ENCODE data around the gene FBXL16.

Gene FBXL16

DNA sequence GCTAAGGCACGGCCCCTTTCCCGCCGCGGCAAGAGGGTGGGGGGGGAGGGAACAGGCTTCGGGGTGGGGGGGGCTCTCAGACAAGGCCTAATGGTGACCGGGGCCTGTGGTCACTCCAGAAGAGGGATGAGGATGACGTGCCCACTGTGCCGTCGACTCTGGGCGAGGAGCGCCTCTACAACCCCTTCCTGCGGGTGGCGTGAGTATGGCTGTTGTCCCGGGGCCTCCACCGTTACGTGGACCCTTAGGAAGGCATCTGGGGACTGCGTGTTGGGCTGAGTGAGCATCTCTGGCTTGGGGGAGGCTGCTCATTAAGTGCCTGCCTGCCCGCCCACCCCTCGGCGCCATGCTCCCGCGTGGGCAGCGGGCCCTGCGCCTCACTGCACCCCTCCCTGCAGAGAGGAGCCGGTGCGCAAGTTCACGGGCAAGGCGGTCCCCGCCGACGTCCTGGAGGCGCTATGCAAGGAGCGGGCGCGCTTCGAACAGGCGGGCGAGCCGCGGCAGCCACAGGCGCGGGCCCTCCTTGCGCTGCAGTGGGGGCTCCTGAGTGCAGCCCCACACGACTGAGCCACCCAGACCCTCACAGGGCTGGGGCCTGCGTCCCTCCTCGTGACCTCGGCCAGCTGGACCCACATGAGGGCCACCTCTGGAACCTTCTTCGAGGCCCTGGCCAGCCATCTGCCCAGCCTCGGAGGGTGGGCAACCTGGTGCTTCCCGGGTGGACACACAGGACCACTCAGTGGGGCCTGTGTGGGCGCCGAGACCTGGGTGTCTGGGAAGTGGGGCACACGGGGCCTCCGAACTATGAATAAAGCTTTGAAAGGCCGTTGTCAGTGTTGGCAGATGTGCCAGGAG lies 23.5 kb upstream of the FBXL16 start:
- H3K36me3 Mint-ChIP-seq: no peaks in the 10 kb centered on the region
- no peaks in the 10 kb centered on the region for H3K9me3 Mint-ChIP-seq
- H3K4me1 Mint-ChIP-seq: no peaks in the 10 kb centered on the region
- no peaks in the 10 kb centered on the region for H3K27me3 Mint-ChIP-seq
- no peak overlapping the region for H3K4me3 Mint-ChIP-seq
- no peak overlapping the region for H3K27ac Mint-ChIP-seq

DNA sequence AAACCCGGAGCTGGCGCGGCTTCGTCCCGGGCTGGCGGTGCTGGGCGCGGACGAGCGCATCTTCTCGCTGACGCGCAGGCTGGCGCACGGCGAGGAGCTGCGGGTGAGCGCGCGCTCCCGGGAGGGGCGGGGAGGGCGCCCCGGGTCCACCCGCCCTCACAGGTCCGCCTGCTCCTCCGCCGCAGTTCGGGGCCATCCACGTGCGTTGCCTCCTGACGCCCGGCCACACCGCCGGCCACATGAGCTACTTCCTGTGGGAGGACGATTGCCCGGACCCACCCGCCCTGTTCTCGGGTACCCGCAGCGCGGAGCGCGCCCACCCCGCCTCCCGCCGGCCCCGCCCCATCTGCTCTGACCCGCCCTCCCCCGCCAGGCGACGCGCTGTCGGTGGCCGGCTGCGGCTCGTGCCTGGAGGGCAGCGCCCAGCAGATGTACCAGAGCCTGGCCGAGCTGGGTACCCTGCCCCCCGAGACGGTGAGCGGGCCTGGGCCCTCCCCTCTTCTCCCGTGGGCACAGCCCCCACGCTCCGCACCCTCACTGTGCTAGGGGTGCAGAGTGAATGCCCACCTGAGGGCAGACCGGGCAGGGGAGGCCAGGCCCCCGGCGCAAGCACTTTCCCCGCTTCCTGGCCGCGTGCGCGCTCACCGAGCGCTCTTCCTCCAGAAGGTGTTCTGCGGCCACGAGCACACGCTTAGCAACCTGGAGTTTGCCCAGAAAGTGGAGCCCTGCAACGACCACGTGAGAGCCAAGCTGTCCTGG lies 22.7 kb upstream of the FBXL16 start:
- no peak overlapping the region for H3K4me3 Mint-ChIP-seq
- H3K27ac Mint-ChIP-seq: no peak overlapping the region
- no peaks in the 10 kb centered on the region for H3K9me3 Mint-ChIP-seq
- H3K36me3 Mint-ChIP-seq: no peaks in the 10 kb centered on the region
- H3K27me3 Mint-ChIP-seq: no peaks in the 10 kb centered on the region
- H3K4me1 Mint-ChIP-seq: no peaks in the 10 kb centered on the region

DNA sequence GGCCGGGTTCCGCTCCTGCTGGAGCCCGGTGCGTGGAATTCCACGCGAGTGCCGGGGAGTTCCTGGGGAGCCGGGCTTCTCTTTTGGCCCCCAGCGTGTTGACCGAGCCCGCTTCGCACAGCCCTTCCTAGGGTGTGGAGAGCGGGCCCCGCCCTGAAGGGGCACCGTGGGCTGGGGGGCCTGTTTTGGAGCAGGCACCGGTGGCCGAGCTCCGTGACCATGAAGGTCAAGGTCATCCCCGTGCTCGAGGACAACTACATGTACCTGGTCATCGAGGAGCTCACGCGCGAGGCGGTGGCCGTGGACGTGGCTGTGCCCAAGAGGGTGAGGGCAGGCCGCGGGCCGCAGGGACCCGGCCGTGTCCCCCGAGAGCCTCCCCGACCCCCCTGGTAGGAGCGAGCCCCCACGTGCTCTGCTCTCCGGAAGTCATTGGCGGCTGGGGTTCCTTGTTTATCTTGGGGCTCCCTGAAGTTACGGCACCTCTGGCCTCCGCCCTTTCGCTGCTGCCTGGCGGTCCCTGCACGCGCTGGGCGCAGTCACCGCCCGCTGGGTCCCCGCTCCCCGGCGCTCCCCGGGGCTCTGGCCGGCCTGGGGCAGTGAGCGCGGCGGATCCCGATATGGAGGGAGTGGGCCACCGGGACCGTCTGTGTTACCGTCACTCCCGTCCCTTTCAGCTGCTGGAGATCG lies 21.8 kb upstream of the FBXL16 start:
- H3K4me1 Mint-ChIP-seq: no peaks in the 10 kb centered on the region
- no peak overlapping the region for H3K27ac Mint-ChIP-seq
- H3K27me3 Mint-ChIP-seq: no peaks in the 10 kb centered on the region
- H3K36me3 Mint-ChIP-seq: no peaks in the 10 kb centered on the region
- peak overlapping the region; percentile 42 for H3K4me3 Mint-ChIP-seq
- no peaks in the 10 kb centered on the region for H3K9me3 Mint-ChIP-seq

DNA sequence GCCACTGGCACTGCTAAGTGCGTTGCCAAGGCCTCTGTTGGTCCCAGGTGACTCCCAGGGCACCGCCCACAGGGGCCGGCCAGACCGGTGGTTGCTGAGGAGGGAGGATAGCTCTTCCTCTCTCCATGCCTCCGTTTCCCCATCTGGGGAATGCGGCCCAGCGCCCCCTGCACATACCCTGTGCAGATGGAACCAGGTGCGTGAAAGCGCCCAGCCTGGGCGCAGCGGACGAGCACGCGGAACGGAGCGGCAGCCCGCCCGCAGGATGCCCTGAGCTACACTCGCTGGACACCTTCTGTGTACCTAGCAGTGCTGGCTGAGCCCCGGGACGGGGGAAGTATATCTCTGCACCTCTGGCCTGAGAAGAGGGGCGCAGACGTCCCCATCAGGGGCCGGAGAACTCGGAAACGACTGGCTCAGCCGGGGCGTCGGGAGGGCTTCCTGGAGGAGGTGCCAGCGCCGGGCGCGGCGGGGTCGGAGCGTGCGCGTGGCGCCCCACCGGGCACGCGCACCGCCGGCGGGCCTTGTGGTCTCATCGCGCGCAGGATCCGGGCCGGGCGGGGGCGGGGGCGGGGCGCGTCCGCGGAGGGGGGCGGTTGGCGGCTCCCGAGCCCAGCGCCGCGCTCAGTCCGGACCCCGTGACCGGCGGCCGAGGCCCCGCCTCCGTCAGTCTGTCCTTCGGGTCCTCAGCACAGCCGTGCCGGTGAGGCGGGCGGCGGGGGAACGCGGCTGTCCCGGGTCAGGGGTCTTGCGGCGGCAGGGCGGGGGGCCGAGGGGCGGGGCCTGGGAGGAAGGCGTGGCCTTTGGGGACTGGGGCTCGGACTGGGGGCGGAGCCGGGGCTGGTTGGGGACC lies 21.1 kb upstream of the FBXL16 start, which contains the start of the genes CCDC78 and HAGHL:
CCDC78 (minus strand) TSS at position 6 of the 853 bp plus-strand sequence. CDS start 76 bp downstream, outside the sequence.
HAGHL (plus strand) TSS at position 669 of the 853 bp plus-strand sequence. CDS start 404 bp downstream, outside the sequence.
- no peaks in the 10 kb centered on the region for H3K36me3 Mint-ChIP-seq
- no peaks in the 10 kb centered on the region for H3K9me3 Mint-ChIP-seq
- H3K4me3 Mint-ChIP-seq: peak within 1 kb of the TSS; percentile 67
- no peaks in the 10 kb centered on the region for H3K27me3 Mint-ChIP-seq
- peak within 1 kb of the TSS; percentile 55 for H3K27ac Mint-ChIP-seq
- H3K4me1 Mint-ChIP-seq: no peaks in the 10 kb centered on the region

DNA sequence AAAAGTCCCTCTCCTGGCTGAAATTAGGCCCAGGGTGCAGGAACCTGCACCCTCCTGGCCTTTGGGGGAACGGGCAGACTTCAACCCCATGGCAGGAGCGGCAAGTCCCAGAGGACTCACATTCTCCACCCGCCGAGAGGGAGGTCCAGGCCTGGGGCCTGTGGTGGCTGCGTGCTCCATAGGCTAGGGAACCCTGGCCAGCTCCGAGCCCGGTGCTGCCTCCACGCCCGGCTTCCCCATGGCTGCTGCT lies 20.5 kb upstream of the FBXL16 start:
- Mint-ChIP-seq H3K4me3 (no peak overlapping the region), H3K27me3 (no peaks in the 10 kb centered on the region), H3K27ac (no peak overlapping the region), H3K9me3 (no peaks in the 10 kb centered on the region), H3K4me1 (no peaks in the 10 kb centered on the region), H3K36me3 (no peaks in the 10 kb centered on the region)

DNA sequence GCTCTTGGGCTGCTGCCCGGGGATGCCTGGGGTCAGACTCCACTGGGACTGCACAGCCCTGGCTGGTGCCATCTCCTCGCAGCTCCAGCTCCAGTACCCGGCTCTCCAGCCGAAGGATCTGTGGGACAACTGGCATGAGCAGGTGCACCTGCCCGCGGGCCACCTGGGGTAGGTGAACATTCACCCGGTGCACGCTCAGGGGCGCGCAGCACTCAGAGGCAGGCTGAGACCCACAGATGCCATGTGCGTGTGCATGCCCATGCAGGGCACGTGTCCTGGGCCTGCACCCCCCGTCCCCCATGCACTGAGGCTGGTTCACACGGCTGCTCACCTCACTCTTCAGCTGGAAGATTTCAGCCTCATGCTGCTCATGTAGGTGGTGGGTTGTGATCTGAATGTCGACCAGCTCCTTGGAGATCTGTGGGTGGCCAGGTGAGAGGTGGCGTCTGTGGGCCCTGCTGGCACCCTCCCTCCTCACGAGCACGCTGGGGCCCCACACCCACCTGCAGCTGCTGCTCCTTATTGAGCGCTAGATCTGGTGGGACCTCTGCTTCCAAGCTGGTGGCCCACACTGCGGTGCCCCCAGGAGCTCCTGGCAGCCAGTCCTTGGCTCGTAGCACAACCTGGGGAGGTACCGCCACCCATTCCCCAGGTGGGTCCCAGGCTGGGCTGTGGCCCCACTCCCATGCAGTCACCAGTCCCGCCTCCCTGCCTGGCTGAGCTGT lies 20.0 kb upstream of the FBXL16 start:
- Mint-ChIP-seq H3K27ac (no peak overlapping the region), H3K36me3 (no peaks in the 10 kb centered on the region), H3K4me3 (no peak overlapping the region)

DNA sequence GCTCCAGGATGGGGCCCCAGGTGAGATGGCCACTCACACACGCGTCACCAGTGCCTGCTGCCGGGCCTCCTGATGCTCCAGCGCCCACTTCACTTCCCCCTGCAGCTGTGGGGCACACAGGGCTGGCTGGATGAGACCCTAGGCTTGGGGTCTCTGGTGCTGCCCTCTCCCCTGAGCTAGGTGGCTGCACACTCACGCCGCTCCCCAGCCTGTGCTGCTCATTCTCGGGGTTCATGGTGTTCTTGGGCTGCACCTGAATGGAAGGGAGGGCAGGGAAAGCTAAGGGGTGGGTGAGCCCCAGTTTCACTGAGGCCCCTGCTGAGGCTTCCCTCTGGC lies 19.4 kb upstream of the FBXL16 start:
- no peak overlapping the region for H3K27ac Mint-ChIP-seq

More for the DNA sequence above, 20.0 kb upstream of the FBXL16 start:
- H3K9me3 Mint-ChIP-seq: no peaks in the 10 kb centered on the region
- H3K4me1 Mint-ChIP-seq: no peaks in the 10 kb centered on the region
- H3K27me3 Mint-ChIP-seq: no peaks in the 10 kb centered on the region

DNA sequence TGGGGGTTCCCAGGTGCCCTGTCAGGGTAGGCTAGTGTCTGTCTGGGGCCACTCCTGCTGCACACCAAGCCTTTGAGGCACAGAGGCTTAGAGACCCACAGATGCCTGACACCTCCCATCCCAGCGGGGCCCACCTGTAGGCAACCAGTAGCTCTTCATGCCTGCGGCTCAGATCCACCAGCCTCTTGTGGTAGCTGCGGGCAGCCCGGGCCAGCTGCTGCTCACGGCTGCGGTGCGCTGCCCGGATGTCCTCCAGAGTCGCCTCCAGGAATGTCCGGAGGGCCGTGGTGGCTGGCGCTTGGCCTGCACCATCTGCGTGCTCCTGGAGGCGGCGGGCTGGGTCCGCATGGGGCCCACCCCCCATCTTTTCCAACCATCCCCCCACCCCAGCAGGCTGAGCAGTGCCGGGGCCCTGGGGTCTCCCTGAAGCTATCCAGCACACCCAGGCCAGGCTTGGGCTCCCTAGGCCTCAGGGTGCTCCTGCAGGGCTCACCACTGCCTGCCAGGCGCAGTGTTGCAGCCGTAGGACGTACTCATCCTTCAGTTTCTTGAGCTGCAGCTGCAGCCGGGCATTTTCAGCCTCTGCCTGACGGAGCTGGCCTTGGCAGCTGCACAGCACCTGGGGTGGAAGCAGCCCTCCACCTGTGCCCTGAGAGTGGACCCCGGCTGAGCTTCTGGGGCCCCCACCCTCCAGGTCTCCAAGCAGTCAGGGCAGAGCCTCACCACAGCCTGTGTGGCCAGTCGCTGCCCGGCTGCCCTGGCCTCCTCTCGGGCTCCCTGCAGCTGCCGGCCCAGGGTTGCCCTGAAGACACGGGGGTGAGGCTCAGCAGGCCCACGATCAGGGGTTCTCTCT lies 18.8 kb upstream of the FBXL16 start:
- H3K4me3 Mint-ChIP-seq: no peak overlapping the region
- no peaks in the 10 kb centered on the region for H3K27me3 Mint-ChIP-seq
- no peak overlapping the region for H3K27ac Mint-ChIP-seq
- H3K9me3 Mint-ChIP-seq: no peaks in the 10 kb centered on the region
- H3K4me1 Mint-ChIP-seq: peaks cover 6% of the 10 kb centered on the region
- no peaks in the 10 kb centered on the region for H3K36me3 Mint-ChIP-seq

More for the DNA sequence above, 19.4 kb upstream of the FBXL16 start:
- no peaks in the 10 kb centered on the region for H3K36me3 Mint-ChIP-seq
- no peaks in the 10 kb centered on the region for H3K27me3 Mint-ChIP-seq
- peaks cover 4% of the 10 kb centered on the region for H3K4me1 Mint-ChIP-seq
- no peak overlapping the region for H3K4me3 Mint-ChIP-seq
- H3K9me3 Mint-ChIP-seq: no peaks in the 10 kb centered on the region

DNA sequence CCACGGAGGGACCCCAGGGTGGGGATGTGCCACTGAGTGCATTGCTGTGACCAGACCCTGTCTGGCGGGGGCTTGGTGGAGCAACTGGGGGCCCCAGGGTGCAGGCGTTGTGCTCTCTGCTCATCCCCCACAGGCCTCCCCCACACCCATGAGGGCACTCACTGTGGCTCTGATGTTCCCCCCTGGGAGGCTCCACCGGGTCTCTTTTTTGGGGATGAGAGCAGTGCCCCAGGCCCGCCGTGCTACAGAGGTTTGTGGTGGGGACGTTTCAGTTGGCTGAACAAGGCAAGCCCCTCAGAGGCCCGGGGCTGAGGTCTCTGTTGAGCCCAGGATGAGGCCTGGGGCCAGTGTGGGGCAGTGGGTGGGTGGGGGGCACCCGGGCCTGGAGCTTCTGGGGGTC lies 18.1 kb upstream of the FBXL16 start:
- Mint-ChIP-seq H3K4me3 (no peak overlapping the region), H3K27ac (no peak overlapping the region), H3K36me3 (no peaks in the 10 kb centered on the region), H3K27me3 (no peaks in the 10 kb centered on the region), H3K4me1 (peaks cover 11% of the 10 kb centered on the region), H3K9me3 (no peaks in the 10 kb centered on the region)

DNA sequence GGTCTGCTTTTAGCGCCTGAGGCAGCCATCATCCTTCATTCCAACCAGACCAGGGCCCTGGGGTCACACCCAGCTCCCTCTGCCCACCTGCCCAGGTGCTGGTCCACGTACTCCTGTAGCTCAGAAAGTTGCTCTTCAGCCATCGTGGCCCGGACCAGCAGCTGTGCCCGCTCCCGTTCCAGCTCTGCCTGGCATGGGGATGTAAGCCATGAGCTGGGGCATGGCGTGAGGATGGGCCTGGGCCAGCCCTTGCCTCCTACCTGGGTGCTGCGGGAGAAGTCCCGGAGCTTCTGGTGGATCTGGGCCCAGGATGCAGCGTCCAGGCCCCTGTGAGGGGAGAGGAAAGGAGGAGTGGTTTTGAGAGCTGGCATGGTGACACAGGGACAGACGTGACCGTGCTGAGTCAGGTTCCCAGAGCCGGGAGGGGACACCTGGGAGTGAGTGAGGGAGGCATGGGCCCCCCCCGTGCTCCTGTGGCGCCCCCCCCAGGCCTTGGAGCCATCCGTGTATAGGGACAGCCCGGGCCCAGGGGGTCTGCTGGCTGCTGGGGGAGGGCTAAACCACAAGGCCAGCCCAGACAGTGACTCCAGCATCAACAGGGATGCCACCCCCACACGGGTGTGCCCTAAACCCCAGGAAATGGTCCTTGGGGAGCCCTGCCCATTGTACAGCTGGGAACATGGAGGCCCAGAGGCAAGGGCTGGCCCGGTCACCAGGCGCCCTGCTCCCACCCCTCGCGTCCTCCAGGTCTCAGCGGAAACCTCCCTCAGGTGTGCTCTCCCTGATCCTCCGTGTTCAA lies 17.4 kb upstream of the FBXL16 start:
- H3K27me3 Mint-ChIP-seq: no peaks in the 10 kb centered on the region
- H3K27ac Mint-ChIP-seq: no peak overlapping the region
- no peaks in the 10 kb centered on the region for H3K9me3 Mint-ChIP-seq
- peaks cover 11% of the 10 kb centered on the region for H3K4me1 Mint-ChIP-seq
- H3K36me3 Mint-ChIP-seq: no peaks in the 10 kb centered on the region
- peak overlapping the region; percentile 36 for H3K4me3 Mint-ChIP-seq

DNA sequence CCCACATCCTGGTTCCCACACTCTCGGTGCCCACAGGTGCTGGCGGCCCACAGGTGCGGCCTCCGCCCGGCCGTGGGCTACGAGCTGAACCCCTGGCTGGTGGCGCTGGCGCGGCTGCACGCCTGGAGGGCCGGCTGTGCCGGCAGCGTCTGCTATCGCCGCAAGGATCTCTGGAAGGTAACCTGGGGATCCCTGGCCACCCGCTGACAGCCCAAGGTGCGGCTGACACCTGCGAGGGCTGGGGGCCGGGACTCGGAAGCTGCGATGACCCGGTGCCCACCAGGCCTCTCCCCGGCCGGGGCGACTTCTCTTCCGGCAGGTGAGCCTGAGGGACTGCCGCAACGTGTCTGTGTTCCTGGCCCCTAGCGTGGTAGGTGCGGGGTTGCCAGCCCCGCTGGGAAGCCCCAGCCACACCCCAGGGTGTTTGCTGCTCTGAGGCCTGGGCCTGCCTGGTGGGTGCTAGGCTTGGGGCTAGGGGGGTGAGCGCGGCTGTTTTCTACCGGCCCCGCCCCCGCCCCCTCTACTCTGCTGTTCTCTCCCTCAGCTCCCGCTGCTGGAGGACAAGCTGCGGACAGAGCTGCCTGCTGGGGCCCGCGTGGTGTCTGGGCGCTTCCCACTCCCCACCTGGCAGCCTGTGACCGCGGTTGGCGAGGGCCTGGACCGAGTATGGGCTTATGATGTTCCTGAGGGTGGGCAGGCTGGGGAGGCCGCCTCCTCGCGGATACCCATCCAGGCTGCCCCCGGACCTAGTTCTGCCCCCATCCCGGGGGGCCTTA lies 16.4 kb upstream of the FBXL16 start:
- Mint-ChIP-seq H3K27me3 (no peaks in the 10 kb centered on the region), H3K4me1 (peaks cover 11% of the 10 kb centered on the region), H3K9me3 (no peaks in the 10 kb centered on the region), H3K36me3 (no peaks in the 10 kb centered on the region), H3K27ac (no peak overlapping the region), H3K4me3 (peak overlapping the region; percentile 70)

DNA sequence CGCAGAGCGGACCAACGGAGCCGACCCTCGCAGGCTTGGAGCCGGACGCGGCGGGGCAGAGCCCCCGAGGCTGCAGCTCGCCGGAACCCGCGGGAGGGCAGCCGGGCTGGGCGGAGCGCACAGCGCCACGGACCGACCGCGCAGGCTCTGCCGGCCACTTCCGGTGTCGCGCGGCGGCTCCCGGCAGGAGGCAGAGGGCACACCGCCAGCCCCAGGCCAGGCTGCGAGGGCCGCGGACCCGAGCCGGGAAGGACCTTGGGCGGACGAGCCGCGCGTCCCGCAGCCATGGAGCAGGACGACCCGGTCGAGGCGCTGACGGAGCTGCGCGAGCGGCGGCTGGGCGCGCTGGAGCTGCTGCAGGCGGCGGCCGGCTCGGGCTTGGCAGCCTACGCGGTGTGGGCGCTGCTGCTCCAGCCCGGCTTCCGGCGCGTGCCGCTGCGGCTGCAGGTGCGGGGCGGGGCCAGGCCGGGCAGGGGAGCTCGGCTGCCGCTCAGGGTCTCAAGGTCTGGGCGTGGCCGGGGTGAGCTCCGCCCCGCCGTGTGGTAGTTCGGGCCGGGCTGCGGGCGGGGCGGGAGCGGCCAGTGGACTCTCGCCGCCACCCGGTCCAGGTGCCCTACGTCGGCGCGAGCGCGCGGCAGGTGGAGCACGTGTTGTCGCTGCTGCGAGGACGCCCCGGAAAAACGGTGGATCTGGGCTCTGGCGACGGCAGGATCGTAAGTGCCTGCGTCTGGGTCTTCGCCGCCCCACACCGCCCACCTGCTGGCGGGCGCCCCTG lies 15.6 kb upstream of the FBXL16 start, which contains the start of gene ANTKMT:
ANTKMT (plus strand) TSS at position 157 of the 775 bp plus-strand sequence; CDS start at position 286, 129 bp downstream.
- Mint-ChIP-seq H3K9me3 (no peaks in the 10 kb centered on the region), H3K27me3 (peaks cover 2% of the 10 kb centered on the region), H3K4me3 (peak within 1 kb of the TSS; percentile 82), H3K27ac (peak within 1 kb of the TSS; percentile 62), H3K4me1 (peaks cover 14% of the 10 kb centered on the region), H3K36me3 (no peaks in the 10 kb centered on the region)

All from activated naive CD4-positive, alpha-beta T cell treated with anti-CD3 and anti-CD28 coated beads, Interleukin-2, amount 50 U/mL, for 24 hours (primary cell).